ENCODE measurements around the gene AFG1L. TPM values are rescaled to one million over a fixed set of nuclear protein-coding genes. Genes with fewer than 3 reads are reported as not detected.

The AFG1L gene
- polyA plus RNA-seq, 1 of the 3 experiments (the other 2 are of a cell fraction) = 0.71 TPM

GRCh38 chr6:108361312-108361932 lies 66.6 kb downstream of the AFG1L start:
- peaks cover 0 to 3% of the 10 kb centered on the region in 2 experiments for H3K36me3 ChIP-seq (replicated peaks in 1 of 2; ENCODE audit: control insufficient read depth in 1 of 2, insufficient read depth in 2 of 2, low read length in 1 of 2)
- no peaks in the 10 kb centered on the region for H4K20me1 ChIP-seq (ENCODE audit: insufficient read depth)
- H3F3A ChIP-seq (replicated peaks; ENCODE audit: insufficient read depth) = peaks cover 12% of the 10 kb centered on the region
- no peaks in the 10 kb centered on the region for H3K9me2 ChIP-seq
- H3K79me2 ChIP-seq (ENCODE audit: insufficient read depth) = no peaks in the 10 kb centered on the region
- no peaks in the 10 kb centered on the region for H3K27me3 ChIP-seq (ENCODE audit: insufficient read depth)
- H3K4me1 ChIP-seq (ENCODE audit: control insufficient read depth in 1 of 2, insufficient read depth in 2 of 2, low read depth in 1 of 2, low read length in 1 of 2) = no peaks in the 10 kb centered on the region; a peak in 2 of 4 replicates
- no peaks in the 10 kb centered on the region for H3K9me3 ChIP-seq
- WGBS (ENCODE audit: low lambda C conversion rate) = 92% methylated on average over 5 of the region's 5 CpGs
- H3K27ac ChIP-seq (ENCODE audit: low read depth in 2 of 2, low read length in 1 of 2) = no peak overlapping the region
- H2AFZ ChIP-seq (ENCODE audit: low read depth) = no peak overlapping the region
- no peak for TF ChIP-seq FOXJ3 (CRISPR knock-in tag; IDR thresholded peaks at IDR 0.05)
- TF ChIP-seq TCF12 (IDR thresholded peaks at IDR 0.05) = peak; percentile 20; the same call in 1 of the 2 replicates
- TF ChIP-seq NRF1 (IDR thresholded peaks at IDR 0.05; ENCODE audit: low read depth, low read length) = no peak
- no peak for TF ChIP-seq TEAD4 (IDR thresholded peaks at IDR 0.05; ENCODE audit: borderline replicate concordance, insufficient read depth)
- TF ChIP-seq SMC3 (IDR thresholded peaks at IDR 0.05; ENCODE audit: low read depth, low read length) = no peak
- DNase-seq = no peak
- H3K9ac ChIP-seq = no peak overlapping the region
- POLR2A ChIA-PET = no interaction called here
- CTCF ChIA-PET = interaction anchor here (2.5 kb wide), 1 partner anchor 10 kb away, joined by 7 read pairs; no protein-coding TSS in a partner anchor
- H3K4me2 ChIP-seq = no peak overlapping the region
- H3K4me3 ChIP-seq (ENCODE audit: low read depth in 2 of 2, low read length in 1 of 2) = no peak overlapping the region

- Histone ChIP-seq H3K9ac (no peak overlapping the region), H3K9me2 (no peaks in the 10 kb centered on the region), H4K20me1 (ENCODE audit: insufficient read depth) (no peaks in the 10 kb centered on the region), H3K27ac (ENCODE audit: low read depth in 2 of 2, low read length in 1 of 2) (no peak overlapping the region), H3F3A (replicated peaks; ENCODE audit: insufficient read depth) (peaks cover 12% of the 10 kb centered on the region), H3K79me2 (ENCODE audit: insufficient read depth) (no peaks in the 10 kb centered on the region), H2AFZ (ENCODE audit: low read depth) (no peak overlapping the region), H3K36me3 (replicated peaks in 1 of 2; ENCODE audit: control insufficient read depth in 1 of 2, insufficient read depth in 2 of 2, low read length in 1 of 2) (peaks cover 0 to 3% of the 10 kb centered on the region in 2 experiments), H3K4me3 (ENCODE audit: low read depth in 2 of 2, low read length in 1 of 2) (no peak overlapping the region), H3K4me1 (ENCODE audit: control insufficient read depth in 1 of 2, insufficient read depth in 2 of 2, low read depth in 1 of 2, low read length in 1 of 2) (no peaks in the 10 kb centered on the region; a peak in 2 of 4 replicates), H3K9me3 (no peaks in the 10 kb centered on the region), H3K4me2 (no peak overlapping the region), H3K27me3 (ENCODE audit: insufficient read depth) (no peaks in the 10 kb centered on the region)
- DNase-seq = no peak
- POLR2A ChIA-PET = no interaction called here
- CTCF ChIA-PET = interaction anchor here (2.5 kb wide), 1 partner anchor 9 kb away, joined by 7 read pairs; no protein-coding TSS in a partner anchor
- no peak for TF ChIP-seq GATA2 (CRISPR knock-in tag; IDR thresholded peaks at IDR 0.05)
- WGBS (ENCODE audit: low lambda C conversion rate) = 72% methylated on average over 1 of the region's 1 CpG
Observed at GRCh38 chr6:108362455-108362854, 67.6 kb downstream of the AFG1L start.

GRCh38 chr6:108363113-108363512 lies 68.3 kb downstream of the AFG1L start:
- Histone ChIP-seq H4K20me1 (ENCODE audit: insufficient read depth) (no peaks in the 10 kb centered on the region), H3F3A (replicated peaks; ENCODE audit: insufficient read depth) (peaks cover 12% of the 10 kb centered on the region), H3K9ac (no peak overlapping the region), H3K27me3 (ENCODE audit: insufficient read depth) (no peaks in the 10 kb centered on the region), H2AFZ (ENCODE audit: low read depth) (no peak overlapping the region), H3K9me3 (no peaks in the 10 kb centered on the region), H3K4me1 (ENCODE audit: control insufficient read depth in 1 of 2, insufficient read depth in 2 of 2, low read depth in 1 of 2, low read length in 1 of 2) (no peaks in the 10 kb centered on the region; a peak in 2 of 4 replicates), H3K4me2 (no peak overlapping the region), H3K9me2 (no peaks in the 10 kb centered on the region), H3K36me3 (replicated peaks in 1 of 2; ENCODE audit: control insufficient read depth in 1 of 2, insufficient read depth in 2 of 2, low read length in 1 of 2) (no peaks in the 10 kb centered on the region), H3K4me3 (ENCODE audit: low read depth in 2 of 2, low read length in 1 of 2) (no peak overlapping the region), H3K27ac (ENCODE audit: low read depth in 2 of 2, low read length in 1 of 2) (no peak overlapping the region), H3K79me2 (ENCODE audit: insufficient read depth) (no peaks in the 10 kb centered on the region)
- POLR2A ChIA-PET = no interaction called here
- 91% methylated on average over 3 of the region's 3 CpGs for WGBS (ENCODE audit: low lambda C conversion rate)
- no peak for DNase-seq
- CTCF ChIA-PET = no interaction called here
- TF ChIP-seq EZH2phosphoT487 (IDR thresholded peaks at IDR 0.05; ENCODE audit: borderline replicate concordance, low read depth) (no peak), PBX3 (IDR thresholded peaks at IDR 0.05) (no peak), REST (IDR thresholded peaks at IDR 0.05; ENCODE audit: low read depth, low read length) (no peak), RAD21 (IDR thresholded peaks at IDR 0.05; ENCODE audit: low read length) (no peak), CTCF (IDR thresholded peaks at IDR 0.05) (no peak), TCF12 (IDR thresholded peaks at IDR 0.05) (no peak), USF2 (IDR thresholded peaks at IDR 0.05; ENCODE audit: borderline replicate concordance, low read depth, low read length) (no peak), SIN3A (IDR thresholded peaks at IDR 0.05; ENCODE audit: borderline replicate concordance, low read depth, low read length) (no peak), FOXJ3 (CRISPR knock-in tag; IDR thresholded peaks at IDR 0.05) (no peak), ELF1 (IDR thresholded peaks at IDR 0.05) (no peak)

Data from SK-N-SH (cell line).